Activated CD8-positive, alpha-beta memory T cell treated with anti-CD3 and anti-CD28 coated beads, Interleukin-2, amount 50 U/mL, for 1 hour (primary cell): ENCODE measurements around the gene WNT7B.

Source experiments
- DNase-seq: peaks from one replicate; pipeline ENCODE4 v3.0.0-alpha.2; 2020; ENCODE audit errors: extremely low read depth

The WNT7B gene

GRCh38 chr22:45887202-45888131 lies 89.5 kb downstream of the WNT7B start:
- no peak for DNase-seq

- no peak for DNase-seq
Measured at GRCh38 chr22:45886540-45886939, 90.4 kb downstream of the WNT7B start.

DNA sequence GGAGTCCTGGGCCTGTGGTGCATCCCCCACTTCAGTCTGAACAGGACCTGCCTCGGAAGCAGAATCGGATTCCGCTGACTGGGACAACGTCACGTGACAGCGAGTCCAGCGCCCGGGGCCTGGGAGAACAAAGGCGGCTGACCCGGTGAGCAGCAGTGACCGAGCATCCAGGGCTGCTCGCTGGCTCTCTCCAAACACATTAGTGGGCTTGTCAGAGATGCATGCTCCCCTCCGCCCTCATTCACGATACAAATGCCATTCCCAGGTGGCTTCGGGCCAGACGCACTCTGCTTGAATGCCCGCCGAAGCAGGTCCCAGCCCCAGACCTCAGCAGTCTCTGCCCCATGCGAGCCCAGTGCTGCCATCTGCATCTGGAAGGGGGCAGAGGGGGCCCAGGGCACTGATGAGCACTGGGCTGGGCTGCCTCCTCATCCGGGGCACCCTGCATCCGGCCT lies 91.0 kb downstream of the WNT7B start:
- no peak for DNase-seq

DNA sequence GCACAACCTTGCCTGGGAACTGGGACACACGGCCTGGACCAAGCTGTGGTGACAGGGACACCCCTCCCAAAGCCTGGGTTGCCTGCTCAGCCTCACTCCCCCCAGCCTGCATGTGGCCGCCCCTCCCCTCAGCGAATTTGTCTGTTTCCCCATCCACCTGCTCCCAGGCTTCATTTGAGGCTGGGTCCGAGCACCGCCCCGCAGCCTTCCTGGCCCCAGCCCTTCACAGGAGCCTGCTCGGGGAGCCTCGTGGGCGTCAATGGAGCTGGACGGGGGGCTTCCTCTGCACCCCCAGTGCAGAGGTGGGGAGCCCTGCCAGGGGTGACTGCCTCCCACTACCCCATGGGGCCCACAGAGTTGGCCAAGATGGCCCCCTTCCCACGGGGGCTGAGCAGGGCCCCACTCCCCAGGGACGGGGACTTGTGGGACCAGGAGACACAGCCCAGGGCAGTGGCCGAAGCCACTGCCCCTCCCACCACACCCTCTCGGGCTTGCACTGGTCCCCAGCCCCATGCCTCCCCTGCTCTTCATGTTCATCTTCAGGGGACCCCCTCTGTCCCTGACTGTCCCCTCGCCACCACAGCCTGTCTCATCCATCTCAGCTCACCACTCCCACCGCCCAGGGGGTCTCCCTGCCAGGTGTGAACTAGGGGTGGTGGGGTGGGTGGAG lies 91.7 kb downstream of the WNT7B start:
- no peak for DNase-seq

DNA sequence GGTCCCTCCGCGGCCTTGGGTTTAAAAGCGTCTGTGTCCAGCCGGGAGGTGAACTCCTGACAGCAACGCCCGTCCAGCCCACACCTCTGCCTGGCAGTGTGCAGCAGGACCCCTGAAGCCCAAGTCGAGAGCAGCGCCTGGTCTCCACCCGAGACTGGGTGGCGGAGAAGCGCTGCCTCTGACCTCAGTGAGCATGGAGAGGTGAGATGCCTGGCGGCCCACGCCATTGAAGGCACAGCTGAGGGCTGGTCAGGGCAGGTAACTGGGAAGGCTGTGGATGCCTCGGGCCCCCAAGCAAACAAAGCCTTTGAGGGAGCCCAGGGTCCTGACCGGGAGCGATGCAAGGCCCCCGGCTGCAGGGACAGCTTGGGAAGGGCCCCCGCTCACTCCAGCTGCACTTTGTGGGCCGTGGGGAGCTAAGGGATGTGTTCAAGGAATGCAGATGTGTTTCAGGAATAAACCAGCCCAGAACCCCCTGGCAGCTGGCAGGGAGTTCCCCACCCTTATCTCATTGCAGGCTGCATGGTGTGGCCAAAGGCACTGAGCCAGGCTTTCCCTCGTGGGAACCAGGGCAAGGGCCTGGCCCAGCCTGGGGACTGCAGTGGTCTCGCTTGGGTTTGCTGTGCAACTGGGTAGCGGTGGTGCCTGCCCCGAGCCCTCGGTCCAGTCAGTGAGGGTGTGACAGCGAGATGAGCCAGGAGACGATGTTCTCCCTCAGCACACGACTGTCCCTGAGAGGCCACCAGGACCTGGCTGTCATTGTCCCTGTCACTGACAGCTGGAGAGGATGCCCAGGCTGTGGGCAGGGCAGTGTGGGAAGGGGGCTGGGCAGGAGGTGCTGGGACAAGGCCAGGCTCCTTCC lies 92.5 kb downstream of the WNT7B start:
- no peak for DNase-seq

DNA sequence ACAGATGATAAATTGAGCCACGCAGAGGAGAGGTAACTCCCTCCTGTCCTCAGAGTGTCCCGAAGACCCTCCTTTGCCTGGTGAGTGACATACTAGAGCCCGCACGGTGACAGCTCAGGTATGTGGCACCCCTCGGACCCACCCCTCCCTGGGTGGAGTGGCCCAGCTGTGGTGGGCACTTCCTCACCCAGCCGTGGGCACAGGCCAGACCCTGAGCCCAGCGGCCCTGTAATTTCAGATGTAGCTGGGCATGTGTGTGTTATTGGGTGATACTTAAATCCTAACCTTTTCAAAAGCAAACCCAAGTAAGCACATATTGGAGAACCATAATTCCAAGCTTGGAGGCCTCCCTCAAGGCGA lies 93.2 kb downstream of the WNT7B start:
- no peak for DNase-seq

- DNase-seq: no peak
Measured at GRCh38 chr22:45882881-45883810, 93.8 kb downstream of the WNT7B start.

DNA sequence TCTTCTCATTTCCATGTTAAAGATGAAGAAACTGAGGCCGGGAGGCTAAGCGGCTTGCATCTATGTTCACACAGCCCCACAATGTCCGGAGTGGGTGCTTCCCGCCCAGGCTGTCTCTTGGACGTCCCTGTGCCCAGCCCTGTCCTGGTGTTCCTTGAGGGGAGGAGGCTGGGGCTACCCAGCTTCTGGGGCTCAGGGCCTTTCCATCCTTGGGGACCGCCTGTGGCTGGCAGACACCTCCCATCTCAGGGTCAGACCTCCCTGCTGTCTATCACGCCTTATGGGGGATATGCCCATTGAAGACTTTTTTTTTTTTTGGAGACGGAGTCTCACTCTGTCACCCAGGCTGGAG lies 95.5 kb downstream of the WNT7B start:
- no peak for DNase-seq

DNA sequence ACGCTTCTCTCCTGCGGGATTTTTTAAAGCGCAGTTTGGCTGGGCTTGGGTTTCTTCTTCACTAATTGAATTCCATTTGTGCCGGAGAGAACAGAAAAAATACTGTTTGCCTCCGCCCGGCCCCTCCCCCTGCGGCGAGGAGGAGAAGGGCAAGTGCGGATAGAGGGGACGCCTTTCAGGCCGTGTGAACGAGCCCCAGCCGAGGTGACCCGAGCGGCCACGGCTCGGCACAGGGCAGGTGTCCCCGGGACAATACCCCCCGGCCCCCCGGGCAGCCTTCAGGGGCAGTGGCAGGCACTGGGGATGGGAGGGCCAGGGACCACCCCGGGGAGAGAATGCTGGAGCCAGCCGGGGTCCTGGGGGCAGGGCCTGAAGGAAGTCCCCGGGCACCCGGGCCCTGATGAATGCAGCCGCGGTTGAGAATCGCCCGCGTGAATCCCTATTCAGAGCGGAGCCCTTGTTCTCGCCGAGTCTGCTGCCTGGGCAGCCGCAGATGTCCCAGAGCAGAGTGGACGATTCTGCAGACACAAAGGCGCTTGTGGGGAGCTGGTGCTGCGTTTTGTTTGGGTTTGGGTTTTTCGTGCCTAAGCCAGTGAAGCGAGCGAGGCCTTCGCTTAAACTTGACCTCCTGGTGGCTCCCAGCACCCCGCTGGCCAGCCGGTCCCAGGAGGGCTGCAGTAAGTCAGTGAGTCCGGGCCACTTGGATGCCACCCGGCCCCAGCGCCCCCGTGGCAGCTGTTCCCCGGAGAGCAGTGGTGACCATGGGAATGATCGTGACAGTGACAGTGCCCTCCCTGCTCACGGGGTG lies 96.0 kb downstream of the WNT7B start:
- DNase-seq: no peak

DNA sequence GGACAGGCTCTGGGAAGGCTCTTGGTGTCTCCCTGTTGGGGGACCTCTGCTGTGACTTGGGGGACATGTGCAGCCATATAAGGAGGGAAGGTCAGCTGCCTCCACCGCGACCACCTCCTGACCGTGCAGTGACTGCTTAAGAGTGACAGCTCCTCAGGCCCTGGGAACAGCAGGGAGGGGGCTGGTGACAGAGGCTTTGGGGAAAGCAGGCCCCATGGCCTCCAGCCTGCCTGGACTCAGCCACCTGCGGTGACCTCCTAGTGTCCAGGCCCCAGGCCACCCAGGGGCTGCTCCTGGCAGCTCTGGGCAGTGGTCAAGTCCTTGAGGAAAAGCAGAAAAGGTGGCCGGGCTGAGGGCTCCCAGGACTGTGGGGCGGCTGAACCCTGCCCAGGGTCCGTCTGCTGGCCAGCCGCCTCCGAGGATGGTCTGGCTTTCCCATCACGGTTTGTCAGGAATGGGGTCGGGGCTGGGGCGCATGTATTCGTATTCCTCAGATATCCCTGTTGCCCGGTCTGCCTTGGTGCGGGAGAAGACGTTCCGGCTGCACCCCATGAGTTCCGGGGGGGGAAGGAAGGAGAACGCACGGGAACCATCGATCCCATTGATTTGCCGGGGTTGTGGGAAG lies 96.8 kb downstream of the WNT7B start:
- DNase-seq: no peak

- DNase-seq: no peak
Measured at GRCh38 chr22:45879552-45879949, 97.4 kb downstream of the WNT7B start.

GRCh38 chr22:45878901-45879551 lies 97.9 kb downstream of the WNT7B start:
- DNase-seq: no peak

GRCh38 chr22:45878051-45878781 lies 98.7 kb downstream of the WNT7B start:
- no peak for DNase-seq

GRCh38 chr22:45877651-45878050 lies 99.3 kb downstream of the WNT7B start:
- no peak for DNase-seq

GRCh38 chr22:45877036-45877380 lies 100.0 kb downstream of the WNT7B start:
- DNase-seq: no peak

- no peak for DNase-seq
Measured at GRCh38 chr22:45876136-45877035, 100.6 kb downstream of the WNT7B start.

GRCh38 chr22:45872659-45873263 lies 104.2 kb downstream of the WNT7B start:
- no peak for DNase-seq
